GM23338 (cell line): ENCODE data around the gene NRN1. TPM values are rescaled to one million over a fixed set of nuclear protein-coding genes. Genes with fewer than 3 reads are reported as not detected.

Experiments
- ATAC-seq: fragments of 200-7000 bp; cut with Tn5 transposase; 3 replicates; pipeline ENCODE4 v1.9.1; 2020
- DNase-seq: peaks from one replicate; pipeline ENCODE4 v3.0.0-alpha.2; 2015; ENCODE audit warnings: low spot score
- H2AFZ ChIP-seq: fragments of 200-600 bp; sonication (generic); 2 replicates; pipeline ENCODE4 v1.8.0; 2016; ENCODE audit warnings: antibody characterized with exemption, mild to moderate bottlenecking, moderate library complexity
- H3F3A ChIP-seq: fragments of 200-600 bp; sonication (generic); replicated peaks from 2 replicates; pipeline ENCODE4 v1.8.0; 2017; ENCODE audit warnings: antibody characterized with exemption, mixed run types, low read depth
- H3K27ac ChIP-seq: fragments of 200-600 bp; sonication (generic); 2 replicates; pipeline ENCODE4 v1.6.1; 2016; ENCODE audit warnings: low read depth
- H3K27me3 ChIP-seq: fragments of 200-600 bp; sonication (generic); 2 replicates; pipeline ENCODE4 v1.8.0; 2016; ENCODE audit warnings: mild to moderate bottlenecking, mixed run types, moderate library complexity; ENCODE audit not compliant: insufficient read depth
- H3K36me3 ChIP-seq: fragments of 200-600 bp; sonication (generic); 2 replicates; pipeline ENCODE4 v1.8.0; 2016; ENCODE audit warnings: mild to moderate bottlenecking; ENCODE audit not compliant: insufficient read depth
- H3K4me1 ChIP-seq: fragments of 200-600 bp; sonication (generic); 2 replicates; pipeline ENCODE4 v1.8.0; 2016; ENCODE audit warnings: mild to moderate bottlenecking, moderate library complexity; ENCODE audit not compliant: insufficient read depth
- H3K4me2 ChIP-seq: fragments of 200-600 bp; sonication (generic); 2 replicates; pipeline ENCODE4 v1.7.1; 2017; ENCODE audit warnings: mixed run types
- H3K4me3 ChIP-seq: fragments of 200-600 bp; sonication (generic); 2 replicates; pipeline ENCODE4 v1.6.1; 2016; ENCODE audit warnings: mixed run types
- H3K79me2 ChIP-seq: fragments of 200-600 bp; sonication (generic); replicated peaks from 2 replicates; pipeline ENCODE4 v1.8.0; 2017; ENCODE audit warnings: mild to moderate bottlenecking; ENCODE audit not compliant: insufficient read depth
- H3K9me2 ChIP-seq: fragments of 200-600 bp; sonication (generic); 2 replicates; pipeline ENCODE4 v1.8.0; 2017; ENCODE audit not compliant: insufficient read depth
- H4K20me1 ChIP-seq: fragments of 200-600 bp; sonication (generic); replicated peaks from 2 replicates; pipeline ENCODE4 v1.8.0; 2017; ENCODE audit warnings: mild to moderate bottlenecking; ENCODE audit not compliant: insufficient read depth
- H3K27ac Mint-ChIP-seq: 2 replicates; pipeline ENCODE4 v1.8.0; 2020; ENCODE audit warnings: inconsistent platforms, mild to moderate bottlenecking, moderate library complexity, mixed read lengths
- H3K27me3 Mint-ChIP-seq: 3 replicates; pipeline ENCODE4 v1.8.0; 2022; ENCODE audit warnings: low read depth, mild to moderate bottlenecking, moderate library complexity, mixed read lengths, inconsistent platforms; ENCODE audit not compliant: insufficient read depth, poor library complexity
- H3K36me3 Mint-ChIP-seq: 3 replicates; pipeline ENCODE4 v1.8.0; 2021; ENCODE audit warnings: low read depth, mild to moderate bottlenecking, inconsistent platforms, moderate library complexity, mixed read lengths
- H3K4me1 Mint-ChIP-seq: 3 replicates; pipeline ENCODE4 v1.8.0; 2020; ENCODE audit warnings: mild to moderate bottlenecking, inconsistent platforms, mixed read lengths
- H3K4me3 Mint-ChIP-seq: 3 replicates; pipeline ENCODE4 v1.8.0; 2021; ENCODE audit warnings: moderate library complexity, mild to moderate bottlenecking, inconsistent platforms, mixed read lengths
- H3K9me3 Mint-ChIP-seq: 3 replicates; pipeline ENCODE4 v1.8.0; 2020; ENCODE audit warnings: moderate library complexity, mild to moderate bottlenecking, inconsistent platforms, mixed read lengths
- CREB1 ChIP-seq: fragments of 250-450 bp; sonication (Bioruptor Pico); IDR thresholded peaks from 2 replicates; pipeline ENCODE4 v1.5.0; 2020; ENCODE audit warnings: low read depth, mild to moderate bottlenecking, moderate library complexity
- EZH2 ChIP-seq: fragments of 200-600 bp; sonication (generic); IDR thresholded peaks from one replicate; pipeline ENCODE4 v1.8.0; 2017; ENCODE audit warnings: antibody characterized with exemption, mild to moderate bottlenecking, low read depth; ENCODE audit not compliant: unreplicated experiment
- EZH2phosphoT487 ChIP-seq: fragments of 200-600 bp; sonication (generic); IDR thresholded peaks from one replicate; pipeline ENCODE4 v1.8.1; 2018; ENCODE audit warnings: antibody characterized with exemption; ENCODE audit not compliant: unreplicated experiment
- JUNB ChIP-seq: IDR thresholded peaks from one replicate; pipeline ENCODE4 v1.6.1; 2016; ENCODE audit warnings: antibody characterized with exemption; ENCODE audit not compliant: unreplicated experiment
- NANOG ChIP-seq: IDR thresholded peaks from 2 replicates; pipeline ENCODE4 v1.6.1; 2016; ENCODE audit warnings: antibody characterized with exemption, borderline replicate concordance
- POLR2AphosphoS5 ChIP-seq: IDR thresholded peaks from 2 replicates; pipeline ENCODE4 v1.6.1; 2016; ENCODE audit warnings: antibody characterized with exemption, low read depth
- STAT1 ChIP-seq: IDR thresholded peaks from one replicate; pipeline ENCODE4 v1.6.1; 2016; ENCODE audit warnings: antibody characterized with exemption; ENCODE audit not compliant: unreplicated experiment
- ZNF114 ChIP-seq: fragments of 250-450 bp; sonication (Bioruptor Pico); IDR thresholded peaks from 2 replicates; pipeline ENCODE4 v1.5.0; 2020; ENCODE audit warnings: mild to moderate bottlenecking, moderate library complexity
- ZNF331 ChIP-seq: fragments of 250-450 bp; sonication (Bioruptor Pico); IDR thresholded peaks from 2 replicates; pipeline ENCODE4 v1.5.0; 2020; ENCODE audit warnings: low read depth, mild to moderate bottlenecking, moderate library complexity
- polyA plus RNA-seq: library from polyadenylated mRNA; unstranded; fragments of >200 nt; fragmentation: Nextera tagmentation; extraction: Ambion mirVana; gene quantifications from 2 replicates; pipeline ENCODE4 v1.2.1, GENCODE V29; 2016
- total RNA-seq: library from RNA; depleted of rRNA; stranded (reverse); fragments of >200 nt; shearing (Covaris generic); gene quantifications from 2 replicates; pipeline ENCODE4 v1.2.3, GENCODE V29; 2014
- TF ChIP-seq, protein P1 (sequence below): IDR thresholded peaks from one replicate; pipeline ENCODE4 v1.6.1; 2018; ENCODE audit warnings: antibody characterized with exemption; ENCODE audit not compliant: unreplicated experiment
- TF ChIP-seq, protein P2 (sequence below): IDR thresholded peaks from 2 replicates; pipeline ENCODE4 v1.6.1; 2016; ENCODE audit warnings: antibody characterized with exemption
- TF ChIP-seq, protein P3 (sequence below): fragments of 250-450 bp; sonication (Bioruptor Pico); IDR thresholded peaks from 2 replicates; pipeline ENCODE4 v1.5.0; 2020; ENCODE audit warnings: mild to moderate bottlenecking, moderate library complexity
- TF ChIP-seq, protein P4 (sequence below), 2 experiments: fragments of 200-600 bp in 1 of 2; sonication (generic) in 1 of 2; conservative IDR thresholded peaks; 2 replicates each; pipeline versions ENCODE4 v1.5.1 to v1.6.1; 2016 to 2017; ENCODE audit warnings: antibody characterized with exemption in 2 of 2, low read depth in 2 of 2, mild to moderate bottlenecking in 2 of 2, moderate library complexity in 1 of 2

Gene NRN1
- total and polyA plus RNA-seq, 2 experiments from 2014 or later = 0.71 TPM; not detected in 1

DNA sequence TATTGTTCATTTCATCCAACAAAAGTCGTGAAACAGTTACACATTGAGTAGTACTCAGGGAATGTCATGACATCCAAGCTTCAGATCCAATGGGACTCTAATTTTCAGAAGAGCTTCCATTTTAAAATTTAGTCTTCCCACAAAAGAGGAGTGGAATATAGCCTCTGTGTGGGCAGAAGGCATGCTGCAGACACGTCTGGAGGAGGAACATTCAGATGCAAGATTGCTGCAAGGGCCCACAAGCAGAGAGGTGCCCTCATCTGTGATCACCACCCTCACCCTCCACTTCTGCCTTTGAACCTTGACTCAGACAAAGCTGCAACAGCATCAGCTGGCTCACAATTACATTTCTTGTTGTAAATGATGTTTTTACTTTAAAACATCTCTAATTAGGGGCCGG is 29.9 kb downstream of the NRN1 start:
- Histone ChIP-seq H4K20me1 (no peaks in the 10 kb centered on the region), H3K9me2 (no peaks in the 10 kb centered on the region; the same call in 1 of the 2 replicates), H3K79me2 (no peaks in the 10 kb centered on the region), H3K27me3 (no peaks in the 10 kb centered on the region), H2AFZ (no peak overlapping the region), H3F3A (no peaks in the 10 kb centered on the region), H3K36me3 (no peaks in the 10 kb centered on the region), H3K4me2 (no peak overlapping the region), H3K4me1 (no peaks in the 10 kb centered on the region), H3K27ac (no peak overlapping the region), H3K4me3 (no peak overlapping the region)
- no peak for ATAC-seq
- H3K4me1 Mint-ChIP-seq = no peaks in the 10 kb centered on the region; the same call in 2 of the 3 replicates
- H3K4me3 Mint-ChIP-seq = no peak overlapping the region
- H3K27ac Mint-ChIP-seq = no peak overlapping the region
- no peak for DNase-seq
- no peaks in the 10 kb centered on the region; the same call in 2 of the 3 replicates for H3K36me3 Mint-ChIP-seq
- peaks cover 8% of the 10 kb centered on the region for H3K27me3 Mint-ChIP-seq
- TF ChIP-seq, protein P1, sequence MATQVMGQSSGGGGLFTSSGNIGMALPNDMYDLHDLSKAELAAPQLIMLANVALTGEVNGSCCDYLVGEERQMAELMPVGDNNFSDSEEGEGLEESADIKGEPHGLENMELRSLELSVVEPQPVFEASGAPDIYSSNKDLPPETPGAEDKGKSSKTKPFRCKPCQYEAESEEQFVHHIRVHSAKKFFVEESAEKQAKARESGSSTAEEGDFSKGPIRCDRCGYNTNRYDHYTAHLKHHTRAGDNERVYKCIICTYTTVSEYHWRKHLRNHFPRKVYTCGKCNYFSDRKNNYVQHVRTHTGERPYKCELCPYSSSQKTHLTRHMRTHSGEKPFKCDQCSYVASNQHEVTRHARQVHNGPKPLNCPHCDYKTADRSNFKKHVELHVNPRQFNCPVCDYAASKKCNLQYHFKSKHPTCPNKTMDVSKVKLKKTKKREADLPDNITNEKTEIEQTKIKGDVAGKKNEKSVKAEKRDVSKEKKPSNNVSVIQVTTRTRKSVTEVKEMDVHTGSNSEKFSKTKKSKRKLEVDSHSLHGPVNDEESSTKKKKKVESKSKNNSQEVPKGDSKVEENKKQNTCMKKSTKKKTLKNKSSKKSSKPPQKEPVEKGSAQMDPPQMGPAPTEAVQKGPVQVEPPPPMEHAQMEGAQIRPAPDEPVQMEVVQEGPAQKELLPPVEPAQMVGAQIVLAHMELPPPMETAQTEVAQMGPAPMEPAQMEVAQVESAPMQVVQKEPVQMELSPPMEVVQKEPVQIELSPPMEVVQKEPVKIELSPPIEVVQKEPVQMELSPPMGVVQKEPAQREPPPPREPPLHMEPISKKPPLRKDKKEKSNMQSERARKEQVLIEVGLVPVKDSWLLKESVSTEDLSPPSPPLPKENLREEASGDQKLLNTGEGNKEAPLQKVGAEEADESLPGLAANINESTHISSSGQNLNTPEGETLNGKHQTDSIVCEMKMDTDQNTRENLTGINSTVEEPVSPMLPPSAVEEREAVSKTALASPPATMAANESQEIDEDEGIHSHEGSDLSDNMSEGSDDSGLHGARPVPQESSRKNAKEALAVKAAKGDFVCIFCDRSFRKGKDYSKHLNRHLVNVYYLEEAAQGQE = no peak
- no peak for TF ChIP-seq ZNF331 (CRISPR knock-in tag)
- no peak for TF ChIP-seq STAT1
- TF ChIP-seq POLR2AphosphoS5 = no peak
- TF ChIP-seq, protein P2, sequence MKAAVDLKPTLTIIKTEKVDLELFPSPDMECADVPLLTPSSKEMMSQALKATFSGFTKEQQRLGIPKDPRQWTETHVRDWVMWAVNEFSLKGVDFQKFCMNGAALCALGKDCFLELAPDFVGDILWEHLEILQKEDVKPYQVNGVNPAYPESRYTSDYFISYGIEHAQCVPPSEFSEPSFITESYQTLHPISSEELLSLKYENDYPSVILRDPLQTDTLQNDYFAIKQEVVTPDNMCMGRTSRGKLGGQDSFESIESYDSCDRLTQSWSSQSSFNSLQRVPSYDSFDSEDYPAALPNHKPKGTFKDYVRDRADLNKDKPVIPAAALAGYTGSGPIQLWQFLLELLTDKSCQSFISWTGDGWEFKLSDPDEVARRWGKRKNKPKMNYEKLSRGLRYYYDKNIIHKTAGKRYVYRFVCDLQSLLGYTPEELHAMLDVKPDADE = no peak
- TF ChIP-seq, protein P3, sequence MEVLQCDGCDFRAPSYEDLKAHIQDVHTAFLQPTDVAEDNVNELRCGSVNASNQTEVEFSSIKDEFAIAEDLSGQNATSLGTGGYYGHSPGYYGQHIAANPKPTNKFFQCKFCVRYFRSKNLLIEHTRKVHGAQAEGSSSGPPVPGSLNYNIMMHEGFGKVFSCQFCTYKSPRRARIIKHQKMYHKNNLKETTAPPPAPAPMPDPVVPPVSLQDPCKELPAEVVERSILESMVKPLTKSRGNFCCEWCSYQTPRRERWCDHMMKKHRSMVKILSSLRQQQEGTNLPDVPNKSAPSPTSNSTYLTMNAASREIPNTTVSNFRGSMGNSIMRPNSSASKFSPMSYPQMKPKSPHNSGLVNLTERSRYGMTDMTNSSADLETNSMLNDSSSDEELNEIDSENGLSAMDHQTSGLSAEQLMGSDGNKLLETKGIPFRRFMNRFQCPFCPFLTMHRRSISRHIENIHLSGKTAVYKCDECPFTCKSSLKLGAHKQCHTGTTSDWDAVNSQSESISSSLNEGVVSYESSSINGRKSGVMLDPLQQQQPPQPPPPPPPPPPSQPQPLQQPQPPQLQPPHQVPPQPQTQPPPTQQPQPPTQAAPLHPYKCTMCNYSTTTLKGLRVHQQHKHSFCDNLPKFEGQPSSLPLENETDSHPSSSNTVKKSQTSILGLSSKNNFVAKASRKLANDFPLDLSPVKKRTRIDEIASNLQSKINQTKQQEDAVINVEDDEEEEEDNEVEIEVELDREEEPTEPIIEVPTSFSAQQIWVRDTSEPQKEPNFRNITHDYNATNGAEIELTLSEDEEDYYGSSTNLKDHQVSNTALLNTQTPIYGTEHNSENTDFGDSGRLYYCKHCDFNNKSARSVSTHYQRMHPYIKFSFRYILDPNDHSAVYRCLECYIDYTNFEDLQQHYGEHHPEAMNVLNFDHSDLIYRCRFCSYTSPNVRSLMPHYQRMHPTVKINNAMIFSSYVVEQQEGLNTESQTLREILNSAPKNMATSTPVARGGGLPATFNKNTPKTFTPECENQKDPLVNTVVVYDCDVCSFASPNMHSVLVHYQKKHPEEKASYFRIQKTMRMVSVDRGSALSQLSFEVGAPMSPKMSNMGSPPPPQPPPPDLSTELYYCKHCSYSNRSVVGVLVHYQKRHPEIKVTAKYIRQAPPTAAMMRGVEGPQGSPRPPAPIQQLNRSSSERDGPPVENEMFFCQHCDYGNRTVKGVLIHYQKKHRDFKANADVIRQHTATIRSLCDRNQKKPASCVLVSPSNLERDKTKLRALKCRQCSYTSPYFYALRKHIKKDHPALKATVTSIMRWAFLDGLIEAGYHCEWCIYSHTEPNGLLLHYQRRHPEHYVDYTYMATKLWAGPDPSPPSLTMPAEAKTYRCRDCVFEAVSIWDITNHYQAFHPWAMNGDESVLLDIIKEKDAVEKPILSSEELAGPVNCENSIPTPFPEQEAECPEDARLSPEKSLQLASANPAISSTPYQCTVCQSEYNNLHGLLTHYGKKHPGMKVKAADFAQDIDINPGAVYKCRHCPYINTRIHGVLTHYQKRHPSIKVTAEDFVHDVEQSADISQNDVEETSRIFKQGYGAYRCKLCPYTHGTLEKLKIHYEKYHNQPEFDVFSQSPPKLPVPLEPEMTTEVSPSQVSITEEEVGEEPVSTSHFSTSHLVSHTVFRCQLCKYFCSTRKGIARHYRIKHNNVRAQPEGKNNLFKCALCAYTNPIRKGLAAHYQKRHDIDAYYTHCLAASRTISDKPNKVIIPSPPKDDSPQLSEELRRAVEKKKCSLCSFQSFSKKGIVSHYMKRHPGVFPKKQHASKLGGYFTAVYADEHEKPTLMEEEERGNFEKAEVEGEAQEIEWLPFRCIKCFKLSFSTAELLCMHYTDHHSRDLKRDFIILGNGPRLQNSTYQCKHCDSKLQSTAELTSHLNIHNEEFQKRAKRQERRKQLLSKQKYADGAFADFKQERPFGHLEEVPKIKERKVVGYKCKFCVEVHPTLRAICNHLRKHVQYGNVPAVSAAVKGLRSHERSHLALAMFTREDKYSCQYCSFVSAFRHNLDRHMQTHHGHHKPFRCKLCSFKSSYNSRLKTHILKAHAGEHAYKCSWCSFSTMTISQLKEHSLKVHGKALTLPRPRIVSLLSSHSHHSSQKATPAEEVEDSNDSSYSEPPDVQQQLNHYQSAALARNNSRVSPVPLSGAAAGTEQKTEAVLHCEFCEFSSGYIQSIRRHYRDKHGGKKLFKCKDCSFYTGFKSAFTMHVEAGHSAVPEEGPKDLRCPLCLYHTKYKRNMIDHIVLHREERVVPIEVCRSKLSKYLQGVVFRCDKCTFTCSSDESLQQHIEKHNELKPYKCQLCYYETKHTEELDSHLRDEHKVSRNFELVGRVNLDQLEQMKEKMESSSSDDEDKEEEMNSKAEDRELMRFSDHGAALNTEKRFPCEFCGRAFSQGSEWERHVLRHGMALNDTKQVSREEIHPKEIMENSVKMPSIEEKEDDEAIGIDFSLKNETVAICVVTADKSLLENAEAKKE (CRISPR knock-in tag) = no peak
- TF ChIP-seq, protein P4, sequence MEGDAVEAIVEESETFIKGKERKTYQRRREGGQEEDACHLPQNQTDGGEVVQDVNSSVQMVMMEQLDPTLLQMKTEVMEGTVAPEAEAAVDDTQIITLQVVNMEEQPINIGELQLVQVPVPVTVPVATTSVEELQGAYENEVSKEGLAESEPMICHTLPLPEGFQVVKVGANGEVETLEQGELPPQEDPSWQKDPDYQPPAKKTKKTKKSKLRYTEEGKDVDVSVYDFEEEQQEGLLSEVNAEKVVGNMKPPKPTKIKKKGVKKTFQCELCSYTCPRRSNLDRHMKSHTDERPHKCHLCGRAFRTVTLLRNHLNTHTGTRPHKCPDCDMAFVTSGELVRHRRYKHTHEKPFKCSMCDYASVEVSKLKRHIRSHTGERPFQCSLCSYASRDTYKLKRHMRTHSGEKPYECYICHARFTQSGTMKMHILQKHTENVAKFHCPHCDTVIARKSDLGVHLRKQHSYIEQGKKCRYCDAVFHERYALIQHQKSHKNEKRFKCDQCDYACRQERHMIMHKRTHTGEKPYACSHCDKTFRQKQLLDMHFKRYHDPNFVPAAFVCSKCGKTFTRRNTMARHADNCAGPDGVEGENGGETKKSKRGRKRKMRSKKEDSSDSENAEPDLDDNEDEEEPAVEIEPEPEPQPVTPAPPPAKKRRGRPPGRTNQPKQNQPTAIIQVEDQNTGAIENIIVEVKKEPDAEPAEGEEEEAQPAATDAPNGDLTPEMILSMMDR (conservative IDR thresholded peaks at IDR 0.05; ENCODE audit: low read depth in 2 of 2) = no peak
- no peak for TF ChIP-seq NANOG
- no peak for TF ChIP-seq JUNB
- TF ChIP-seq CREB1 = no peak
- TF ChIP-seq EZH2phosphoT487 = no peak
- no peak for TF ChIP-seq EZH2
- TF ChIP-seq ZNF114 = no peak
- H3K9me3 Mint-ChIP-seq = peaks cover 2% of the 10 kb centered on the region; the same call in 1 of the 3 replicates
